IMR-90 (cell line): ENCODE data around the gene RAB15. TPM values are rescaled to one million over a fixed set of nuclear protein-coding genes. Genes with fewer than 3 reads are reported as not detected.

Source experiments
- ATAC-seq: fragments of 200-7000 bp; cut with Tn5 transposase; 2 replicates; pipeline ENCODE4 v1.9.1; 2020; ENCODE audit warnings: low read depth, mild to moderate bottlenecking, moderate library complexity
- BruUV-seq: library from RNA; stranded (reverse); fragments of 400-500 nt; replicated peaks from 2 replicates; lab custom pipeline; 2021; lab: Mats Ljungman, UMichigan
- CTCF ChIA-PET: fragments of 300-600 bp; formaldehyde crosslinking; extraction: SDS; loops from one replicate; lab custom pipeline; 2021; ENCODE audit warnings: antibody characterized with exemption; lab: Yijun Ruan, JAX
- POLR2A ChIA-PET: fragments of 300-600 bp; sonication (Branson Sonifier 250); formaldehyde crosslinking; loops from one replicate; lab custom pipeline; 2022; ENCODE audit warnings: antibody characterized with exemption; ENCODE audit not compliant: unreplicated experiment; lab: Charles Lee
- DNase-seq: peaks from one replicate; pipeline ENCODE4 v3.0.0; 2013
- H2AFZ ChIP-seq: replicated peaks from 2 replicates; pipeline ENCODE3; 2013; ENCODE audit warnings: low read length, mild to moderate bottlenecking; ENCODE audit not compliant: poor library complexity
- H2AK5ac ChIP-seq: 2 replicates; pipeline ENCODE4 v1.6.1; 2013; ENCODE audit warnings: low read depth, low read length, inconsistent platforms
- H2AK9ac ChIP-seq: replicated peaks from 2 replicates; pipeline ENCODE3; 2013; ENCODE audit warnings: mild to moderate bottlenecking, low read depth, low read length, moderate library complexity; ENCODE audit not compliant: poor library complexity
- H2BK120ac ChIP-seq: 2 replicates; pipeline ENCODE4 v1.6.1; 2013; ENCODE audit warnings: low read depth, low read length, inconsistent platforms
- H2BK15ac ChIP-seq: 3 replicates; pipeline ENCODE4 v1.6.1; 2013; ENCODE audit warnings: low read depth, low read length, inconsistent platforms
- H2BK20ac ChIP-seq: 2 replicates; pipeline ENCODE4 v1.6.1; 2013; ENCODE audit warnings: low read depth, mild to moderate bottlenecking, inconsistent platforms, low read length, moderate library complexity
- H2BK5ac ChIP-seq: 2 replicates; pipeline ENCODE4 v1.6.1; 2013; ENCODE audit warnings: mild to moderate bottlenecking, low read depth, low read length, inconsistent platforms; ENCODE audit not compliant: poor library complexity, severe bottlenecking
- H3K14ac ChIP-seq: replicated peaks from 2 replicates; pipeline ENCODE4 v1.6.1; 2013; ENCODE audit warnings: low read depth, low read length, inconsistent platforms
- H3K18ac ChIP-seq: 2 replicates; pipeline ENCODE4 v1.6.1; 2013; ENCODE audit warnings: low read depth, low read length, control low read depth
- H3K23ac ChIP-seq: 2 replicates; pipeline ENCODE4 v1.6.1; 2013; ENCODE audit warnings: low read depth, low read length, inconsistent platforms
- H3K27ac ChIP-seq: 2 replicates; pipeline ENCODE4 v1.5.1; 2013; ENCODE audit warnings: mild to moderate bottlenecking, control low read depth, low read length; ENCODE audit not compliant: insufficient read depth
- H3K27me3 ChIP-seq: 2 replicates; pipeline ENCODE4 v1.6.1; 2013; ENCODE audit warnings: low read length; ENCODE audit not compliant: control insufficient read depth, insufficient read depth
- H3K36me3 ChIP-seq: 2 replicates; pipeline ENCODE4 v1.6.1; 2013; ENCODE audit warnings: low read length, mixed read lengths; ENCODE audit not compliant: control insufficient read depth, insufficient read depth
- H3K4ac ChIP-seq: 2 replicates; pipeline ENCODE4 v1.6.1; 2013; ENCODE audit warnings: low read depth, low read length, inconsistent platforms
- H3K4me1 ChIP-seq: 2 replicates; pipeline ENCODE4 v1.6.1; 2013; ENCODE audit warnings: low read length, mixed read lengths; ENCODE audit not compliant: control insufficient read depth, insufficient read depth
- H3K4me2 ChIP-seq: 2 replicates; pipeline ENCODE4 v1.6.1; 2013; ENCODE audit warnings: low read depth, mild to moderate bottlenecking, control low read depth, low read length, moderate library complexity
- H3K4me3 ChIP-seq: 2 replicates; pipeline ENCODE4 v1.5.1; 2013; ENCODE audit warnings: low read depth, mild to moderate bottlenecking, control low read depth, low read length, moderate library complexity; ENCODE audit not compliant: insufficient read depth
- H3K56ac ChIP-seq: 2 replicates; pipeline ENCODE4 v1.6.1; 2013; ENCODE audit warnings: low read length, inconsistent platforms; ENCODE audit not compliant: insufficient read depth; ENCODE audit errors: extremely low read depth
- H3K79me1 ChIP-seq, 2 experiments: 2 replicates each; pipeline ENCODE4 v1.6.1; 2013; ENCODE audit warnings: low read length in 2 of 2, inconsistent platforms in 1 of 2, low read depth in 1 of 2
- H3K9ac ChIP-seq: 2 replicates; pipeline ENCODE4 v1.6.1; 2013; ENCODE audit warnings: low read depth, low read length, control low read depth
- H3K9me1 ChIP-seq: 2 replicates; pipeline ENCODE4 v1.6.1; 2013; ENCODE audit warnings: low read length, inconsistent platforms; ENCODE audit not compliant: insufficient read depth
- H3K9me3 ChIP-seq: 2 replicates; pipeline ENCODE4 v1.6.1; 2013; ENCODE audit warnings: low read length; ENCODE audit not compliant: control insufficient read depth, insufficient read depth
- H4K20me1 ChIP-seq: 2 replicates; pipeline ENCODE4 v1.6.1; 2013; ENCODE audit warnings: low read length, inconsistent platforms; ENCODE audit not compliant: insufficient read depth
- H4K5ac ChIP-seq: 2 replicates; pipeline ENCODE4 v1.6.1; 2013; ENCODE audit warnings: mild to moderate bottlenecking, low read depth, low read length, control low read depth
- H4K8ac ChIP-seq, 2 experiments: 2 replicates each; pipeline ENCODE4 v1.6.1; 2013; ENCODE audit warnings: low read depth in 2 of 2, low read length in 2 of 2, control low read depth in 1 of 2, inconsistent platforms in 1 of 2
- H4K91ac ChIP-seq: 2 replicates; pipeline ENCODE4 v1.6.1; 2013; ENCODE audit warnings: low read depth, low read length, inconsistent platforms; ENCODE audit not compliant: insufficient read depth
- BHLHE40 ChIP-seq: fragments of 150-350 bp; IDR thresholded peaks from 2 replicates; pipeline ENCODE4 v1.6.1; 2016; ENCODE audit warnings: mild to moderate bottlenecking, low read depth, low read length
- CEBPB ChIP-seq: IDR thresholded peaks from 2 replicates; pipeline ENCODE4 v1.6.1; 2012; ENCODE audit warnings: low read depth, low read length, improper control_type of control experiment
- CHD1 ChIP-seq: IDR thresholded peaks from 2 replicates; pipeline ENCODE4 v1.6.1; 2012; ENCODE audit warnings: low read depth, low read length, improper control_type of control experiment
- CTCF ChIP-seq: conservative IDR thresholded peaks from 2 replicates; pipeline ENCODE4 v1.5.1; 2012; ENCODE audit warnings: mild to moderate bottlenecking, low read depth, low read length, improper control_type of control experiment
- ELK1 ChIP-seq: fragments of 150-350 bp; IDR thresholded peaks from 2 replicates; pipeline ENCODE4 v1.6.1; 2016; ENCODE audit warnings: low read depth, mild to moderate bottlenecking, low read length, moderate library complexity, borderline replicate concordance
- FOS ChIP-seq: fragments of 150-350 bp; IDR thresholded peaks from 2 replicates; pipeline ENCODE4 v1.6.1; 2016; ENCODE audit warnings: low read depth, low read length
- MAFK ChIP-seq: IDR thresholded peaks from 2 replicates; pipeline ENCODE4 v1.6.1; 2012; ENCODE audit warnings: low read depth, low read length, improper control_type of control experiment
- MAZ ChIP-seq: IDR thresholded peaks from 2 replicates; pipeline ENCODE4 v1.6.1; 2012; ENCODE audit warnings: low read depth, mild to moderate bottlenecking, low read length, improper control_type of control experiment, moderate library complexity, borderline replicate concordance
- MXI1 ChIP-seq: IDR thresholded peaks from 2 replicates; pipeline ENCODE4 v1.6.1; 2012; ENCODE audit warnings: low read depth, mild to moderate bottlenecking, low read length, moderate library complexity, borderline replicate concordance
- NFE2L2 ChIP-seq: fragments of 150-350 bp; IDR thresholded peaks from 2 replicates; pipeline ENCODE4 v1.6.1; 2016; ENCODE audit warnings: low read depth, mild to moderate bottlenecking, low read length
- POLR2A ChIP-seq: IDR thresholded peaks from 2 replicates; pipeline ENCODE4 v1.6.1; 2012; ENCODE audit warnings: mild to moderate bottlenecking, low read depth, low read length
- RAD21 ChIP-seq: IDR thresholded peaks from 2 replicates; pipeline ENCODE4 v1.6.1; 2012; ENCODE audit warnings: low read length, improper control_type of control experiment
- RCOR1 ChIP-seq: IDR thresholded peaks from 2 replicates; pipeline ENCODE4 v1.6.1; 2012; ENCODE audit warnings: mild to moderate bottlenecking, low read length, improper control_type of control experiment; ENCODE audit not compliant: insufficient replicate concordance
- RFX5 ChIP-seq: IDR thresholded peaks from 2 replicates; pipeline ENCODE4 v1.8.0; 2012; ENCODE audit warnings: low read depth, mild to moderate bottlenecking, low read length, moderate library complexity
- SMC3 ChIP-seq: fragments of 150-350 bp; IDR thresholded peaks from 2 replicates; pipeline ENCODE4 v1.6.1; 2016; ENCODE audit warnings: low read depth, mild to moderate bottlenecking, antibody characterized with exemption, low read length, moderate library complexity
- WGBS, 2 experiments: methylation state at CpG; one replicate each; pipeline versions ENCODE4 v1.1.5 to v1.1.7; 2013; ENCODE audit warnings: missing lambda C conversion rate in 2 of 2; ENCODE audit not compliant: insufficient read length in 1 of 2; ENCODE audit errors: extremely low coverage in 2 of 2; 5-methylcytosine and 5-hydroxymethylcytosine counted together
- dilution Hi-C: fragments of 300-500 bp; cut with HindIII; formaldehyde crosslinking; loops from one replicate; pipeline ENCODE4 v1.14.3; 2018; ENCODE audit warnings: low sequenced_read_pairs; ENCODE audit not compliant: unreplicated experiment
- in situ Hi-C: fragments of 300-500 bp; cut with MboI; formaldehyde crosslinking; loops from 3 replicates; pipeline ENCODE4 v1.14.3; 2019; ENCODE audit warnings: low sequenced_read_pairs, inconsistent platforms, mixed read lengths
- intact Hi-C: fragments of 100-400 bp; cut with micrococcal nuclease; formaldehyde crosslinking; loops from 2 replicates; pipeline ENCODE4 v1.10.0; 2022
- polyA plus RNA-seq, 3 experiments: library from polyadenylated mRNA; depleted of rRNA; stranded (reverse); fragments of >200 nt; gene quantifications; 2 replicates each; pipeline ENCODE4 v1.2.3, GENCODE V29; 2012; ENCODE audit warnings: low replicate concordance in 1 of 3
- total RNA-seq: library from RNA; depleted of rRNA; stranded (reverse); fragments of >200 nt; gene quantifications from 2 replicates; pipeline ENCODE4 v1.2.3, GENCODE V29; 2012
- TF ChIP-seq, protein P1 (sequence below): fragments of 150-350 bp; IDR thresholded peaks from 2 replicates; pipeline ENCODE4 v1.6.1; 2017; ENCODE audit warnings: mild to moderate bottlenecking, antibody characterized with exemption, low read length, low read depth

Gene RAB15
- total and polyA plus RNA-seq, 2 of the 4 experiments (the other 2 are of a cell fraction) = 3.4 to 7.8 TPM

DNA sequence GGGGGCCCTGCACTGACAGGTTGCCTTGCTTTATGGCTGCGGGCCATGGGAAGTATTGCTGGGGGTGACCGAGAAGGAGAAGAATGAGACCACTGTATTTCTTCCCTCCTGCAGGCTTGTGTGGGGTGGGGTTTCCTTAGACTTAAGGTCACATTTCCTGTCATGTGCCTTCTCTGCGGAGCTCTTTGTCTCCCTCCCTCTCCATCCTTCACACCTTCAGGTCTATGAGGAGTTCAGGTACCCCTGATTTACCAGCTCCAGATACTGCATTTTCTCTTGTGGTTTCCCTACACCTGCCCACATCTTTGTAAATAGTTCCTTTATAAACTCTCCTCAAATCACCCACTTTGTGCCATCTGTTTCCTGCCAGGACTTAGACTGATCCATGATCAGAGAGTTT is 18.2 kb upstream of the RAB15 start:
- Histone ChIP-seq H2BK20ac (no peak overlapping the region), H3K27me3 (no peaks in the 10 kb centered on the region), H4K8ac (no peak overlapping the region), H2BK15ac (no peak overlapping the region), H3K4me3 (no peak overlapping the region), H3K4me2 (no peak overlapping the region), H2AK5ac (no peak overlapping the region), H2AK9ac (no peak overlapping the region), H3K9ac (no peak overlapping the region), H2BK5ac (no peak overlapping the region), H3K4me1 (peaks cover 7% of the 10 kb centered on the region), H3K23ac (no peak overlapping the region), H4K5ac (no peak overlapping the region), H3K14ac (no peak overlapping the region), H3K36me3 (no peaks in the 10 kb centered on the region), H2AFZ (no peak overlapping the region), H4K20me1 (peaks cover 3% of the 10 kb centered on the region; the same call in 1 of the 2 replicates), H2BK120ac (no peak overlapping the region), H3K79me1 (peaks cover 23 to 50% of the 10 kb centered on the region in 2 experiments), H4K91ac (no peak overlapping the region), H3K4ac (no peak overlapping the region), H3K27ac (no peak overlapping the region), H3K18ac (no peak overlapping the region), H3K56ac (no peak overlapping the region), H3K9me3 (no peaks in the 10 kb centered on the region), H3K9me1 (peaks cover 5% of the 10 kb centered on the region)
- TF ChIP-seq FOS = no peak
- no peak for TF ChIP-seq RFX5
- TF ChIP-seq RCOR1 = no peak
- TF ChIP-seq, protein P1, sequence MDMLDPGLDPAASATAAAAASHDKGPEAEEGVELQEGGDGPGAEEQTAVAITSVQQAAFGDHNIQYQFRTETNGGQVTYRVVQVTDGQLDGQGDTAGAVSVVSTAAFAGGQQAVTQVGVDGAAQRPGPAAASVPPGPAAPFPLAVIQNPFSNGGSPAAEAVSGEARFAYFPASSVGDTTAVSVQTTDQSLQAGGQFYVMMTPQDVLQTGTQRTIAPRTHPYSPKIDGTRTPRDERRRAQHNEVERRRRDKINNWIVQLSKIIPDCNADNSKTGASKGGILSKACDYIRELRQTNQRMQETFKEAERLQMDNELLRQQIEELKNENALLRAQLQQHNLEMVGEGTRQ = no peak
- TF ChIP-seq POLR2A = no peak
- no peak for TF ChIP-seq BHLHE40
- TF ChIP-seq ELK1 = no peak
- TF ChIP-seq NFE2L2 = no peak
- TF ChIP-seq CEBPB = no peak
- TF ChIP-seq MAZ = no peak
- no peak for TF ChIP-seq SMC3
- no peak for TF ChIP-seq CTCF
- no peak for TF ChIP-seq MXI1
- TF ChIP-seq RAD21 = no peak
- no peak for TF ChIP-seq MAFK
- TF ChIP-seq CHD1 = no peak
- ChIA-PET POLR2A (interaction anchor here (0.6 kb wide), 1 partner anchor 527 kb away, joined by 3 read pairs; no protein-coding TSS in a partner anchor), CTCF (no interaction called here)
- in situ Hi-C loops = no loop called here
- no peak for ATAC-seq
- no peak for DNase-seq
- dilution Hi-C loops = no loop called here
- intact Hi-C loops = no loop called here
- WGBS, 2 experiments = 80% methylated on average over 1 of the region's 3 CpGs; no CpG with 5 or more reads in 1 of the 2 experiments
- no TSS peak for BruUV-seq
